Trophoblast cell (in vitro differentiated cells and primary cell): Measurements from ENCODE around the gene PGM1. TPM values are rescaled to one million over a fixed set of nuclear protein-coding genes. Genes with fewer than 3 reads are reported as not detected.
A peak's percentile ranks its signal among the peaks of the same experiment; 100 is the strongest.

Experiments
- DNase-seq, 2 donors: peaks; one replicate each; pipeline ENCODE4 v3.0.0-alpha.2; 2016
- H2AFZ ChIP-seq: 2 replicates; pipeline ENCODE4 v1.6.1; 2013; ENCODE audit warnings: low read length, moderate library complexity, mild to moderate bottlenecking; ENCODE audit not compliant: insufficient read depth, poor library complexity
- H2AK5ac ChIP-seq: 2 replicates; pipeline ENCODE4 v1.6.1; 2013; ENCODE audit warnings: mild to moderate bottlenecking, low read length
- H2BK120ac ChIP-seq: 2 replicates; pipeline ENCODE4 v1.6.1; 2013; ENCODE audit warnings: low read length, mild to moderate bottlenecking, moderate library complexity; ENCODE audit not compliant: insufficient read depth, poor library complexity
- H2BK12ac ChIP-seq: 2 replicates; pipeline ENCODE4 v1.6.1; 2013; ENCODE audit warnings: mild to moderate bottlenecking, low read length, moderate library complexity
- H2BK5ac ChIP-seq: 2 replicates; pipeline ENCODE4 v1.6.1; 2013; ENCODE audit warnings: low read length, low read depth, moderate library complexity, mild to moderate bottlenecking; ENCODE audit not compliant: poor library complexity
- H3K14ac ChIP-seq: 2 replicates; pipeline ENCODE4 v1.6.1; 2013; ENCODE audit warnings: mild to moderate bottlenecking, low read length
- H3K18ac ChIP-seq: 2 replicates; pipeline ENCODE4 v1.6.1; 2013; ENCODE audit warnings: mild to moderate bottlenecking, low read length
- H3K23ac ChIP-seq: 2 replicates; pipeline ENCODE4 v1.6.1; 2013; ENCODE audit warnings: low read length
- H3K27ac ChIP-seq: 2 replicates; pipeline ENCODE4 v1.5.1; 2013; ENCODE audit warnings: low read depth, mild to moderate bottlenecking, inconsistent platforms, low read length, moderate library complexity
- H3K27me3 ChIP-seq: 2 replicates; pipeline ENCODE4 v1.6.1; 2013; ENCODE audit warnings: inconsistent platforms, mild to moderate bottlenecking, low read length, moderate library complexity; ENCODE audit not compliant: insufficient read depth
- H3K36me3 ChIP-seq, 2 experiments: 1 replicate in 1 of 2; 2 replicates in 1 of 2; pipeline ENCODE4 v1.6.1; 2013; ENCODE audit warnings: low read length in 2 of 2, mild to moderate bottlenecking in 2 of 2, moderate library complexity in 1 of 2; ENCODE audit not compliant: insufficient read depth in 2 of 2, control insufficient read depth in 1 of 2
- H3K4ac ChIP-seq: 2 replicates; pipeline ENCODE4 v1.6.1; 2013; ENCODE audit warnings: low read depth, mild to moderate bottlenecking, low read length, moderate library complexity
- H3K4me1 ChIP-seq, 2 experiments: 1 replicate in 1 of 2; 2 replicates in 1 of 2; pipeline ENCODE4 v1.6.1; 2013; ENCODE audit warnings: low read length in 2 of 2, mild to moderate bottlenecking in 2 of 2, moderate library complexity in 1 of 2; ENCODE audit not compliant: insufficient read depth in 2 of 2, control insufficient read depth in 1 of 2
- H3K4me2 ChIP-seq: 2 replicates; pipeline ENCODE4 v1.6.1; 2013; ENCODE audit warnings: inconsistent platforms, mild to moderate bottlenecking, low read length, moderate library complexity
- H3K4me3 ChIP-seq: 2 replicates; pipeline ENCODE4 v1.5.1; 2013; ENCODE audit warnings: mild to moderate bottlenecking, low read depth, low read length, inconsistent platforms
- H3K79me1 ChIP-seq: one replicate; pipeline ENCODE4 v1.6.1; 2013; ENCODE audit warnings: low read length
- H3K79me2 ChIP-seq: 2 replicates; pipeline ENCODE4 v1.6.1; 2013; ENCODE audit warnings: low read length, mild to moderate bottlenecking; ENCODE audit not compliant: control insufficient read depth, insufficient read depth, poor library complexity
- H3K9ac ChIP-seq: 2 replicates; pipeline ENCODE4 v1.6.1; 2013; ENCODE audit warnings: mild to moderate bottlenecking, low read length
- H3K9me3 ChIP-seq: 2 replicates; pipeline ENCODE4 v1.6.1; 2013; ENCODE audit warnings: low read depth, mild to moderate bottlenecking, control low read depth, inconsistent platforms, low read length; ENCODE audit not compliant: insufficient read depth
- H4K12ac ChIP-seq: 2 replicates; pipeline ENCODE4 v1.6.1; 2013; ENCODE audit warnings: low read depth, mild to moderate bottlenecking, low read length, moderate library complexity
- H4K8ac ChIP-seq: 2 replicates; pipeline ENCODE4 v1.6.1; 2013; ENCODE audit warnings: low read depth, mild to moderate bottlenecking, low read length, moderate library complexity
- H4K91ac ChIP-seq: one replicate; pipeline ENCODE4 v1.6.1; 2013; ENCODE audit warnings: low read depth, mild to moderate bottlenecking, low read length, moderate library complexity
- WGBS: extraction: QIAGEN DNeasy Blood & Tissue Kit; methylation state at CpG from one replicate; pipeline ENCODE4 v1.1.7; 2013; ENCODE audit warnings: missing lambda C conversion rate; ENCODE audit not compliant: insufficient read length, insufficient coverage; ENCODE audit errors: extremely low coverage; 5-methylcytosine and 5-hydroxymethylcytosine counted together
- polyA plus RNA-seq: library from polyadenylated mRNA; stranded (reverse); fragments of 200-250 nt; gene quantifications from 2 replicates; pipeline ENCODE4 v1.2.3, GENCODE V29; 2013

The PGM1 gene
- 48.2 and 49.2 TPM in 2 replicates for polyA plus RNA-seq

GRCh38 chr1:63593303-63593885 is at the start of gene PGM1:
TSS of gene PGM1 (plus strand) at chr1:63593411. CDS start at chr1:63593489, 78 bp downstream.
- no peaks in the 10 kb centered on the region for H3K9me3 ChIP-seq
- H2BK5ac ChIP-seq: no peak within 1 kb of the TSS
- H3K79me1 ChIP-seq: peaks cover 9% of the 10 kb centered on the region
- WGBS: no CpG with 5 or more reads among the region's 64 CpGs
- peaks cover 0 to 3% of the 10 kb centered on the region in 2 experiments for H3K4me1 ChIP-seq
- H3K27ac ChIP-seq: peak within 1 kb of the TSS; percentile 22
- peak within 1 kb of the TSS; percentile 49 for H2BK120ac ChIP-seq
- H4K8ac ChIP-seq: peak within 1 kb of the TSS; percentile 85
- H3K23ac ChIP-seq: no peak within 1 kb of the TSS
- H3K9ac ChIP-seq: peak within 1 kb of the TSS; percentile 69
- peak within 1 kb of the TSS; percentile 51 for H3K18ac ChIP-seq
- peak within 1 kb of the TSS; percentile 66 for H3K4me2 ChIP-seq
- H2AK5ac ChIP-seq: no peak within 1 kb of the TSS
- H3K36me3 ChIP-seq: no peaks in the 10 kb centered on the region
- peak within 1 kb of the TSS; percentile 7 for H3K4ac ChIP-seq
- peak within 1 kb of the TSS; percentile 77 for H2AFZ ChIP-seq
- peak within 1 kb of the TSS; percentile 52 for H3K14ac ChIP-seq
- H2BK12ac ChIP-seq: peak within 1 kb of the TSS; percentile 6
- H3K27me3 ChIP-seq: no peaks in the 10 kb centered on the region
- peak; percentile 78 for DNase-seq
- no peaks in the 10 kb centered on the region for H3K79me2 ChIP-seq
- H4K12ac ChIP-seq: peak within 1 kb of the TSS; percentile 50
- peak within 1 kb of the TSS; percentile 57 for H4K91ac ChIP-seq
- H3K4me3 ChIP-seq: peak within 1 kb of the TSS; percentile 90

GRCh38 chr1:63545780-63546179 is 47.4 kb upstream of the PGM1 start:
- Histone ChIP-seq H3K79me2 (no peaks in the 10 kb centered on the region), H3K9me3 (no peaks in the 10 kb centered on the region), H3K27me3 (no peaks in the 10 kb centered on the region), H2BK5ac (no peak overlapping the region), H4K12ac (no peak overlapping the region), H3K23ac (no peak overlapping the region), H2BK120ac (no peak overlapping the region), H3K4me3 (no peak overlapping the region), H4K8ac (no peak overlapping the region), H3K18ac (no peak overlapping the region), H2AFZ (no peak overlapping the region), H2AK5ac (no peak overlapping the region), H3K36me3 (no peaks in the 10 kb centered on the region), H3K27ac (no peak overlapping the region), H3K9ac (no peak overlapping the region), H3K4ac (no peak overlapping the region), H3K4me1 (no peaks in the 10 kb centered on the region), H2BK12ac (no peak overlapping the region), H3K79me1 (no peaks in the 10 kb centered on the region), H4K91ac (no peak overlapping the region), H3K4me2 (no peak overlapping the region), H3K14ac (no peak overlapping the region)
- no peak for DNase-seq

- no peak overlapping the region for H3K9ac ChIP-seq
- no peak overlapping the region for H3K27ac ChIP-seq
Observed at GRCh38 chr1:63547621-63548294, 45.5 kb upstream of the PGM1 start.

GRCh38 chr1:63548303-63548702 is 44.9 kb upstream of the PGM1 start:
- H3K14ac ChIP-seq: no peak overlapping the region
- H3K4me2 ChIP-seq: no peak overlapping the region
- H3K27ac ChIP-seq: no peak overlapping the region
- no peaks in the 10 kb centered on the region for H3K27me3 ChIP-seq
- WGBS: no CpG with 5 or more reads among the region's 2 CpGs
- no peaks in the 10 kb centered on the region for H3K9me3 ChIP-seq
- H3K4me1 ChIP-seq: no peaks in the 10 kb centered on the region
- DNase-seq: no peak
- no peak overlapping the region for H3K9ac ChIP-seq
- H2BK120ac ChIP-seq: no peak overlapping the region
- no peak overlapping the region for H2BK5ac ChIP-seq
- no peak overlapping the region for H4K91ac ChIP-seq
- H2AK5ac ChIP-seq: no peak overlapping the region
- no peak overlapping the region for H2BK12ac ChIP-seq
- H3K4me3 ChIP-seq: no peak overlapping the region
- H4K8ac ChIP-seq: no peak overlapping the region
- H2AFZ ChIP-seq: no peak overlapping the region
- no peaks in the 10 kb centered on the region for H3K79me2 ChIP-seq
- H3K23ac ChIP-seq: no peak overlapping the region
- H4K12ac ChIP-seq: no peak overlapping the region
- no peaks in the 10 kb centered on the region for H3K36me3 ChIP-seq
- no peak overlapping the region for H3K18ac ChIP-seq
- H3K79me1 ChIP-seq: no peaks in the 10 kb centered on the region
- no peak overlapping the region for H3K4ac ChIP-seq

More at GRCh38 chr1:63547621-63548294, 45.5 kb upstream of the PGM1 start:
- H4K8ac ChIP-seq: no peak overlapping the region
- H3K23ac ChIP-seq: no peak overlapping the region
- no peaks in the 10 kb centered on the region for H3K4me1 ChIP-seq
- H2AK5ac ChIP-seq: no peak overlapping the region
- no peak overlapping the region for H3K4me2 ChIP-seq
- H3K4me3 ChIP-seq: no peak overlapping the region
- H3K79me2 ChIP-seq: no peaks in the 10 kb centered on the region
- DNase-seq: no peak
- H3K4ac ChIP-seq: no peak overlapping the region
- no peak overlapping the region for H2BK12ac ChIP-seq
- no peak overlapping the region for H3K14ac ChIP-seq
- no peak overlapping the region for H2BK120ac ChIP-seq
- H3K79me1 ChIP-seq: no peaks in the 10 kb centered on the region
- H4K12ac ChIP-seq: no peak overlapping the region
- H2BK5ac ChIP-seq: no peak overlapping the region
- no peak overlapping the region for H4K91ac ChIP-seq
- H2AFZ ChIP-seq: no peak overlapping the region
- no peaks in the 10 kb centered on the region for H3K27me3 ChIP-seq
- no peaks in the 10 kb centered on the region for H3K36me3 ChIP-seq
- H3K9me3 ChIP-seq: no peaks in the 10 kb centered on the region
- no peak overlapping the region for H3K18ac ChIP-seq
- no CpG with 5 or more reads among the region's 2 CpGs for WGBS
